ENCODE measurements around the gene UBE2L3. TPM values are rescaled to one million over a fixed set of nuclear protein-coding genes. Genes with fewer than 3 reads are reported as not detected.

UBE2L3 gene
- total and polyA plus RNA-seq, 10 of the 15 experiments (the other 5 are each of a cell fraction or from before 2014, with no cell fraction given), result 55.7 to 168 (median 113) TPM

GRCh38 chr22:21631025-21631424, 63.5 kb downstream of the UBE2L3 start:
- peaks cover 10% of the 10 kb centered on the region; the same call in 1 of the 2 replicates for H3K4me1 ChIP-seq (ENCODE audit: control insufficient read depth, insufficient read depth, low read length)
- H3K79me2 ChIP-seq (ENCODE audit: control insufficient read depth, insufficient read depth, low read length), result peaks cover 27% of the 10 kb centered on the region
- no peak for DNase-seq (ENCODE audit: low read depth, low spot score)
- CTCF ChIA-PET, result interaction anchor here (0.8 to 5.9 kb wide), 6 partner anchors 9 to 531 kb away, joined by 3 to 106 read pairs (median 4); partner anchors contain the start of gene SDF2L1
- RAD21 ChIA-PET (ENCODE audit: unreplicated experiment), result interaction anchor here (0.6 to 3.8 kb wide), 6 partner anchors 11 to 542 kb away, joined by 3 to 50 read pairs (median 4); partner anchors contain the start of gene SDF2L1
- no peaks in the 10 kb centered on the region for H3K9me3 ChIP-seq (replicated peaks; ENCODE audit: control insufficient read depth, insufficient read depth, low read length)
- TF ChIP-seq JUNB (IDR thresholded peaks at IDR 0.05) (no peak), CHD4 (IDR thresholded peaks at IDR 0.05) (no peak), CREB1 (IDR thresholded peaks at IDR 0.05; ENCODE audit: low read depth) (no peak), CEBPZ (IDR thresholded peaks at IDR 0.05; ENCODE audit: low read depth, low read length) (no peak), STAT3 (IDR thresholded peaks at IDR 0.05; ENCODE audit: low read depth, low read length) (no peak), SUZ12 (IDR thresholded peaks at IDR 0.05; ENCODE audit: unreplicated experiment) (no peak), TCF12 (IDR thresholded peaks at IDR 0.05; ENCODE audit: low read depth, low read length) (no peak), RBBP5 (conservative IDR thresholded peaks at IDR 0.05) (no peak), SRF (IDR thresholded peaks at IDR 0.05; ENCODE audit: low read depth in 2 of 2, low read length in 2 of 2) (no peak), RCOR1 (conservative IDR thresholded peaks at IDR 0.05; ENCODE audit: low read depth, low read length) (no peak), TBL1XR1 (IDR thresholded peaks at IDR 0.05; ENCODE audit: low read depth, low read length) (no peak)
- WGBS (ENCODE audit: insufficient coverage, insufficient replicate concordance, low lambda C conversion rate, missing lambda C conversion rate), result 69% methylated on average over 4 of the region's 4 CpGs
- H3K9ac ChIP-seq (ENCODE audit: control insufficient read depth, insufficient read depth, low read length), result no peak overlapping the region
- peaks cover 3 to 5% of the 10 kb centered on the region in 2 experiments; a peak in 3 of 4 replicates for H3K36me3 ChIP-seq (ENCODE audit: control insufficient read depth in 2 of 2, insufficient read depth in 2 of 2, low read length in 1 of 2)
- H3K27me3 ChIP-seq (replicated peaks in 1 of 2; ENCODE audit: control insufficient read depth in 2 of 2, insufficient read depth in 2 of 2, low read length in 1 of 2), result no peaks in the 10 kb centered on the region
- intact Hi-C loops (cut with micrococcal nuclease; ENCODE audit: unreplicated experiment) (no loop called here), in situ Hi-C loops (cut with MboI) (no loop called here)
- no peak for ATAC-seq
- H4K20me1 ChIP-seq (ENCODE audit: control insufficient read depth, insufficient read depth), result no peaks in the 10 kb centered on the region
- POLR2A ChIA-PET, result interaction anchor here (0.6 to 3.9 kb wide), 4 partner anchors 11 to 64 kb away, joined by 3 to 42 read pairs (median 6); partner anchors contain the start of gene SDF2L1
- no TSS peak for BruUV-seq (replicated peaks)
- FAIRE-seq, result no peak
- no peak overlapping the region for H2AFZ ChIP-seq (ENCODE audit: control insufficient read depth, low read depth, low read length)
- SMC1A ChIA-PET (ENCODE audit: uncharacterized antibody, unreplicated experiment), result interaction anchor here (0.8 to 3.1 kb wide), 4 partner anchors 11 to 62 kb away, joined by 4 to 39 read pairs (median 18); partner anchors contain the start of gene SDF2L1
- no peak overlapping the region for H3K4me3 ChIP-seq
- no peak overlapping the region for H3K27ac ChIP-seq (ENCODE audit: control insufficient read depth, insufficient read depth)
- H3K4me2 ChIP-seq (ENCODE audit: control insufficient read depth, insufficient read depth), result no peak overlapping the region
